Measurements from ENCODE around the gene KEL.

KEL gene

DNA sequence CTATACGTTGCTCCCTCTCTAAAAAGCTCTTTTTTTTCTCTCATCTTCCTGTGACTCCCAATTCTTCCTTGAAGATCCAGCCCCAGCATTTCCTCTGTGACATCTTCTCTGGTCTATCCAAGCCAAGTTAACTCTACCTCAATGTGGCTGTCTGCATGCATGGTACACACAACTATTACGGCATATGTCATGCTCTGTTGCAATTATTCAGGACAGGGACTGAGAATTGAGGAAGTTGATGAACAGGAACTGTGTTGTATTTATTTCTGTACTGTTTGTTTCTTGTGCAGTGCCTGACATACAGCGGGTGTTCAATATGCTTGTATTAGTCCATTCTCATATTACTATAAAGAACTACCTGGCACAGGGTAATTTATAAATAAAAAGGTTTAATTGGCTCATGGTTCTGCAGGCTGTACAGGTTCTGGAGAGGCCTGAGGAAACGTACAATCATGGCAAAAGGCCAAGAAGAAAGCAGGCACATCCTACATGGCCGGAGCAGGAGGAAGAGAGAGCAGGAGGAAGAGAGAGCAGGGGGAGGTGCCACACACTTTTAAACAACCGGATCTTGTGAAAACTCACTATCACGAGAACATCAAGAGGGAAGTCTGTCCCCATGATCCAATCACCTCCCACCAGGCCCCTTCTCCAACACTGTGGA lies 34.9 kb downstream of the KEL start:
- DNase-seq (ENCODE audit: low spot score) = no peak

DNA sequence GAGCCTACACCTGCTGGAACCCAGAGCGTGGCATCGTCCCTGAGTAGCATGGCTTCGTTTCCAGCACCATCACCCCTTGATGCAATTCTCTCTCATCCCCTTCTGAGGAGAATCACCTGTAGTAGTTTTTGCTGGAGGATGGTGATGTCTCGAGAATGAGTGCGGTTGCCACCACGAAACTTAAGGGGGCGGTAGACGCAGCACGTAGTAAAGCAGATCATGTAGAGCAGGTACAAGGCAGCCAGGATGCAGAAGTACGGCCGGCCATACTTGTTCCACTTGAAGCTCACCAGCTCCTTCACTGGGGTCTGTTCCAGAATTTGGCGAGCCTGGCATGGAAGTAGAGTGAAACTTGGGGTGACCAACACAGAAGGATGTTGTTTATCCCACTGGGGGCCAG lies 36.8 kb downstream of the KEL start:
- DNase-seq (ENCODE audit: low spot score) = no peak

DNA sequence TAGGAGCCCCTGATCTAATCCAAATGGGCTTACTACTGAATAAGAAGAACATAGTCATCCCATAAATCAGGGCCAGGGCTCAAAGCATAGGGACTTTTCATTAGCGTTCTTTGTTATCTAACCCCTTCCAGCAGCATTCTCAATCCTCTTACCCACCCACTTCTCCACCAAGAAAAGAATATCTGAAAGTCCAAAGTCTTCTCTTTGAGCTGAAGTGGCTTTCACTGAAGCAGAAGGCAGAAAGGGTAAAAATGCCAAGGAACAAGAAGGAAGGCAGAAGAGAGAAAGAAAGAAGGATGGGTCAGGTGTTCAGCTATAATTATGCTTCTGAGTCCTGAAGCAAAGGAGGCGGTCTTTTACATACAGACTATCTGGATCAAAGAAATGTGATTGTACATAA lies 38.8 kb downstream of the KEL start:
- no peak for DNase-seq (ENCODE audit: low spot score)

DNA sequence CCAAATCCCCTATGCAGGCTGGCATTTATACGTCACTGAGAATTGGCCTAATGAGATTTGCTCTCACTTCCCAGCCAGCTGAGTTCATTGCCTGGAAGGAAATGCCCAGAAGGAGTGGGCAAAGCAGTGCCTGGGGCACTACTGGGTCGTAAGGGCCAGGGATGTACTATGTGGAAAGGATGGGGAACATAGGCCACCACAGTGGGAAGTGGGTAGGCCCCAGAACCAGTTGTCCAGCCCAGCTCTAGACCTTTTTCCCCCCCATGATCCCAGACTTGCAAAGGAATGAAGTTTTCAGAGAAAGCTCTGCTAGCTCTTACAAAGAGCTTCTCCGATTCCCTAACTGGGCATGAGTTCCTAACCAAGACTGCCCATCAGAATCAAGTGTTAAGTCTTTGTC lies 42.5 kb downstream of the KEL start:
- DNase-seq (ENCODE audit: low spot score) = no peak

DNA sequence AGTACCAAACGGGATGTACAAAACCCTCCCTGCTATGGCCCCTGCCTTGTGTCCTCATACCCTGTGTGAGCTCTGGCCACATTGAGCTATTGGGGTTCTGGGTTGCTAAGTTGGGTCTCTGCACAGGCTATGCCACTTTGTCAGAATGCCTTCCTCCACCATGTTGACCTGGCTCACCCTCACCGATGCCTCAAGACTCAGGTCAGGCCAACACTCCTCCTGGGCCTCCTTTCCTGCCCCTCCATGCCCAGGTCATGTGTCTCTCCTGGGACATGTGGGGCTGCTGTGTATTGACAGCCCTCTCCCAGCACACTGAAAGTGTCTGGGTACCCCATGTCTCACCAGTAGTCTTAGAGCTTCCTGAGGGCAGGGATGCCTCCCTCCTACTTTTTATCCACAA lies 43.3 kb downstream of the KEL start:
- no peak for DNase-seq (ENCODE audit: low spot score)

DNA sequence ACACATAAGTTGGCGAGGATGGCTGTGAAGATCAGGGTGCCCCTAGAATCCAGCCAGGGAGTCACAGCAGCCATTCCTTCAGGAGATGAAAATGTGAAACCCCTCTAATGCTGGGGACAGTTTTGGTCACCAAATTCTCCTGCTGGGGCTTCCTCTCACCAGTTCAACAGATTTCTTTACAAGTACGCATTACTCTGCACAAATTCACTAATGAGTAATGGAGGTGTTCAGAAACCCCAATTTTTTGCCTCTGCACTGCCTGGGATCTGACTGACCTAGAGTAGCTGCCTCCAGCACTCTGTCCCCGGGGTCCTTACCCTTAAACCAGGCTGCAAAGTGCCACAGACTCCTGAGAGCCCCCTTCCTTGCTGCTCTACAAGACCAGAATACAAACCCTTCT lies 44.7 kb downstream of the KEL start:
- DNase-seq (ENCODE audit: low spot score) = no peak

DNA sequence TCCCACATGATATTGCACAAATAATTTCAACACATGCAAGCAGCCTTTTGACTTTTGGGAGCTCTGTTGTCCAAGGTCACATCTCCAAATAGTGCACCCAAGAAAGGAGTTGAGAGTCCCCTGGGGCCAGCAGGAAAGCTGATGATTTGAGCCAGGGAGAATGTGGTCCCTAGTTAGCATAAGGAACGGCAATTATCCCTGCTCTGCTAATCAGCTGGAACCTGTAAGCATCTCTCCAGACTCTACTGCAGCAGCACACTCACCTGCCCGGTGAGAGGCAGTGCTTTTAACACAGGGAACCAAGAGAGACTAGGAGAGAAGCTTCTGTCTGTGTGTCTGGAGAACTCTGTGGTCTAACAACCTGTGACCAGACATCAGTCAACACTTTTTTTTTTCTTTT lies 45.7 kb downstream of the KEL start:
- DNase-seq (ENCODE audit: low spot score) = no peak

DNA sequence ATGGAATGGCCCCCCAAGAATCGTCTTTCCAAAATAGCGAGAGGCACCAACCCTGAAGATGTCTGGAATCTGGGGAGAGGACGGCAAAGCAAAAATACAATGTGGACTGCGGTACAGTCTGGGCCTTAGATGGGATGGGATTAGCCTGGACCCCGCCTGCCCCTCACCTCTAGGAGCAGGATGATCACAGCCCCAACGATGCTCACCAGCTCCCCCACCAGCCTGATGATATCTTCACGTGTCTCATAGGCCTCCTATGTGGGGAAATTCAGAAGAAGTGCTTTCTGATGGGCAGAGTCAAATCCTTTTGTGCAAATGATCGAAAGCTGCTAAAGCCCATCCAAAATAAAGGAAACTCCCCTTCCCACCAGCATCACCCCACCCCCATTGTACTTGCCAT lies 46.8 kb downstream of the KEL start:
- no peak for DNase-seq (ENCODE audit: low spot score)

DNA sequence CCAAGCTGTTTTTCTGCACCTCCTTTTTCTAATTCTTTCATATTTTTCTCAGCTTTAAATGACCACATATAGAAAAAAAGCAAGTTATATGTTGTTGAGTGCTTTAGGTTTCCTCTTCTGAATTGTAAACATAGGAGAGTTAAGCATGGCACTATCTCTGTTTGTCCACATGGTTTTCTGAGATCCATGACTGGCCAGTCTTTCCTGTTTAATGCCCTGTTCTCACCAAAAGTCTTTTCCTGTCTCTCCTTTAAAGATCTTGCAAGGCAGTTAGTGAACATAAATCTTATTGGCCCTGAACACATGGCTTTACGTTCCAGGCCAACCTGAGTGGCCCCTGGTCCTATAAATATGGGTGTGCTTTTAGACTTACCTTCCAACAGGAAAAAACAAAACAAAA lies 48.0 kb downstream of the KEL start:
- DNase-seq (ENCODE audit: low spot score) = no peak

DNA sequence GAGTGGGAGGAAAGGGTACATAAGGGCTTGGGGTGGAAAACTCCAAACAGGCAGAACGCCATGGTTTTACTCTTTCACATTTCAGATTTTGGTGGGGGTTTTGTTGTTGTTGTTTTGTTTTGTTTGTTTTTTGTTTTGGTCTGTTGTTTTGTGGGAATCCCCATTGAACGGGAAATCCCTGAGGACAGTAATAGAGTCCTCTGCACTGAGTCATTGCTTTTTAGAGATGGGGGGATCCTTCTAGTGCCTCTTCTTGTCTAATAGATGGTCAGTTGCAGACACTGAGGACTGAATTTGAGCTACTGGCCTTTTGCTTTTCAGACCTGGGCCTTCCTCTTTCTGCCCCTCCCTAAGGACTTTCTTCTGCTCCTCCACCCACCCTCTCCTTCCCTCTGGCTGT lies 48.6 kb downstream of the KEL start:
- no peak for DNase-seq (ENCODE audit: low spot score)

DNA sequence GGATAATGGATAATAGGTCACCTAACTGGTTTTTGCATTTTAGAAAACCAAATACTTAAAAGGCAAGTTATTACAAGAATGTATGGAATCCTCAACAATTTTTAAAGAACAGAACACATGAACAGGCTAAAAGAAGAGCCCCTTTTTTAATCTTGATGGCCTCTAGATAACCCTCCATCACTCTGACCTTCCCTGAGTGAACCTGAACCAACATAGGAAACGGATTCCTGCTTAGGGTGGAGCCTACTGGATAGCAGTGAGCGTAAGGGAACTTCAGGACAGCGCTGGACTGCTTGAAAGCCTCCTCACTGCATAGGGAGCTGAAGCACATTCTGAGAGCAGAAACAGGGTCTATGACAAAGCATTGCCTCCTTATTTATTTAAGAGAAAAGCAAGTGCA lies 49.1 kb downstream of the KEL start:
- no peak for DNase-seq (ENCODE audit: low spot score)

DNA sequence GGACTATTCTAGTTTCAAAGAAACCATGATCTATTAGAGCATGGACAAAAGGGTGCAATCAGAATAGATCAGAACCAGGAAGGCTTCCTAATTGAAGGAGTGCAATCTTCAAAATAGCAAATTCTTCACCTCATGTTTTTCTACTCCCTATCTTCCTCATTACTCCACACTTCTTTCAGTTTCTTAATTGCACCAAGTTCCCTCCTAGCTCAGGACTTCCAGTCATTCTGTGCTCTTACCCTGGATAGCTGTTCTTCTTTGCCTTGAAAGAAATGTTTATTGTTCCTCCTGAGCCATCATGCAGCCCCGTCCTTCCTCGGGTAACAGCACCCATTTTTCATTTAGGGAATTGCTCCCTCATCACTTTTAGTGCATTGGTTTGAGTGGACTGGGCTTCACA lies 51.7 kb downstream of the KEL start:
- no peak for DNase-seq (ENCODE audit: low spot score)

DNA sequence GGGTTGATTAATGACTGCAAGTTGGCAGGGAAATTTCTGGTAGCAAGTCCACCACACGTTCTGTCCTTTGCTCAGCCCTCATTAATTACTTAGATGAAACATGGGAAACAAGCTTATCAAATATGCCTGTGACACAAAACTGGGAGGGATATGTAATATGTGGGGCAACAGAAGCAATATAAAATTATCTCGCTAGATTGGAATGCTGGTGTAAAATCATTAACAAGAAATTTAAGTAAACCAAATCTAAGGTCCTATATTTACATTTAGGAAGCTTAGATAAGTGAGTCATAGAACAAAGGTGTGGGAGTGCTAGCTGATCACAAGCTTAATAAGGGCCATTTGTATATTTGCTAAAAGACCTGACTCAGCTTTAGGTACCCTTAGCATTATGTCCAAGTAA lies 52.1 kb downstream of the KEL start:
- DNase-seq (ENCODE audit: low spot score) = no peak

DNA sequence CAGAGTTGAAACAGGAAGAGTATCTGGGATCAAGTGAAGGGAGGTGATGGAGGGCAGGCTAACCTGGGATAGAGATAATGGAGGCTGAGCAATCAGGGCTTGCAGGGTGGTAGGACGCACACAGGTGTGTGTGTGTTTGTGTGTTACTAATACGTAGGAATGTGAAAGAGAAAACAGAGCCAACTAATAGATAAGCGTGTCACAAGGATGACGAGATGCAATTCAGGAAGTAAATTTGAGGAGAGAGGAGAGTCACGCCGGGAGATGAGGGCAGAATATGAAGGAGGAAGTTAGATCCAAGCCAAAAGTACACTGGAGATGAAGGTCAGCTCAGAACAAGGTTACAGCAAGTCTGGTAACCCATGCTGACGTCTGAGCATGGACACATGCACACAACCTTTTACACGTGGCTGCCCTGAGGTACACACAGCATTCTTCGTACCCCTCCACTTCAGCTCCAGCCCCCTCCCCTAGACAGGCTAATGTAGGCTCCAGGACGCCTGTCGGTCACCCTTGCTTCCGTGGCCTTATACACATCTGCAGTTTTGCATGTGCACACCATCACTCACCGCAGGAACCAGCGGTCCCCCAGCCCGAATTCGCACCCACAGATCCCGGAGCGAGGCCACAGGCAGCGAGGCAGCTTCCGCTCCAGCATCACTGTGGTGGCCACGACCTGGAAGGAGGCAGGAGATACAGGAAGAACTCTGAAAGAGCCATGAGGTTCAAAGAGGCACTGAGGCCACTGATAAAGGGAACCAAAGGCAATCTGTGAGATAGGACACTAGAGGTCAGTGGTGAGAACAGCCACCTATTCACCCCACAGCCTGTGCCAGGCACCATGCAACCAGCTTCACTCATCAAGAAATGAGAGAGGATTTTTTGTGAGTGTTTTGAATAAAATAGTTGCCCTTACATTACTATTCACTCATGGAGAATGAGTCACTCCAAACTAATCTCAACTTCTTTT lies 53.0 kb downstream of the KEL start:
- DNase-seq (ENCODE audit: low spot score) = no peak

DNA sequence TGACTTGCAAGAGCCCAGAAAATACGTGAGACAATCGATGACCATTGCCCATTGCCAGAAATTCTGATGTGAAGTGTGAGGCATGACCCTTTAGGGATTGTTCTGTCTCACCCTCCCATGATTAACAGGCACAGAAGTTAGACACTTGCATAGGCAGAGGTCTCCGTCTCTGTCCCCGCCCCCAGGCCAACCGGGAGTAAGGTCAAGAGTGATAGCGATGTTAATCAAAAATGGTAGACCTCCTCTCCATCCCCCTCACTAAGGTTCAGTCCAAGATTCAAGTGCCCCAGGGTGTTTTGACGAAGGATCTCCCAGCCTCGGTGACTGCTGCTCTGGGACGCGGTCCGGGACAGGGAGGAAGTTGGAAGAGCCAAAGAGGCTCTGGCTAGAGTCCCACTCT lies 53.9 kb downstream of the KEL start:
- no peak for DNase-seq (ENCODE audit: low spot score)

DNA sequence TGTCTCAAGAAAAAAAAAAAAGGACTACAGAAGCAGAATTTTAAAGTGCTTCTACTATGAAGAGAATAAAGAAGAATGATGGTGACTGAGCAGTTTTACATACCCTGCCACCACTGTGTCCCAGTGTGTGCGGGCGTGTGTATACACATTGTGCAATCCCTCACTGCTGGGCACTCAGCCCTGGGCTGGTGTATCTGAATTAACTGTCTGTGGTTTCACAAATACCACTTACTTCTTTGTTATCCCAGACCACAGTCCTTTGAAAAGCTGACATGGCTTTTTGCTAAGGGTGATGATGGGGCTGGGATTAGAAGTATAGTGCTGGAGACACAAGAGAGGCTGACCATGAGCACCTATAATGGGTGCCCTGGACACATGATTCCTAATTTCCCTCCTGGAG lies 55.5 kb downstream of the KEL start:
- no peak for DNase-seq (ENCODE audit: low spot score)

DNA sequence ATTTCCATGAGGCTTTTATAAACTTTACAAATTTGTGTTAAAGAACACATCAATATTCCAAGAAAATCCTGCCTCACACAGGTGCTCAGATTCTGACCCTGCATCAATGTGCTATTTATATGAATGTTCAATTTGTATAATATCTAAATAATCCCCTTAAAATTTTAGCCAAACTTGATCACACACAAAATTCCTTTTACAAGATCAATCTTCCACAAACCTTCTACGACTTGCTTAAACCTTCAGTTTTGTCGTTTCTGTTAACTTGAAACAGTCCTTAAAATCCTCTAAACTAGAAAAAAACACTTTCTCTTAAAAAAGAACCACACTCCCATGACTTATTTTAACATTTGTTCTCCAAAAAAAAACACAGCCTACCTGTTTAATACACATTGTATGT lies 56.4 kb downstream of the KEL start:
- DNase-seq (ENCODE audit: low spot score) = no peak

DNA sequence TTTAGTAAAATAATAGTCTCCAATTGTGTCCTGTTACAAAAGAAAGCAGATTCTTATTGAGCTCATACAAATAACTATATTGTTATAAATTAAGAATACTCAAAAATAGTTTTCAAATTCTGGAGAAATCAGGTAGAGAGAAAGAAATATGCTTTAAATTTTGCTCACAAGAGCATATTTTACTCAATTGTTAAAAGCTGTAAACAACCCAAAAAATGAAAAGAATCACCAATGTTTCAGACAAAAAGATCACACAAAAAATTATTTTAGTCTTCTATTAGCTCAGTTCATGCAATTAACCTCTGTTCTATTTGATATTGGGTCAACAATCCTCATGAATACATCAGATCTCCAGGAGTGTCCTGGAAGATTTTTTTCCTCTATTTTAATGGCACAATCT lies 58.0 kb downstream of the KEL start:
- no peak for DNase-seq (ENCODE audit: low spot score)

DNA sequence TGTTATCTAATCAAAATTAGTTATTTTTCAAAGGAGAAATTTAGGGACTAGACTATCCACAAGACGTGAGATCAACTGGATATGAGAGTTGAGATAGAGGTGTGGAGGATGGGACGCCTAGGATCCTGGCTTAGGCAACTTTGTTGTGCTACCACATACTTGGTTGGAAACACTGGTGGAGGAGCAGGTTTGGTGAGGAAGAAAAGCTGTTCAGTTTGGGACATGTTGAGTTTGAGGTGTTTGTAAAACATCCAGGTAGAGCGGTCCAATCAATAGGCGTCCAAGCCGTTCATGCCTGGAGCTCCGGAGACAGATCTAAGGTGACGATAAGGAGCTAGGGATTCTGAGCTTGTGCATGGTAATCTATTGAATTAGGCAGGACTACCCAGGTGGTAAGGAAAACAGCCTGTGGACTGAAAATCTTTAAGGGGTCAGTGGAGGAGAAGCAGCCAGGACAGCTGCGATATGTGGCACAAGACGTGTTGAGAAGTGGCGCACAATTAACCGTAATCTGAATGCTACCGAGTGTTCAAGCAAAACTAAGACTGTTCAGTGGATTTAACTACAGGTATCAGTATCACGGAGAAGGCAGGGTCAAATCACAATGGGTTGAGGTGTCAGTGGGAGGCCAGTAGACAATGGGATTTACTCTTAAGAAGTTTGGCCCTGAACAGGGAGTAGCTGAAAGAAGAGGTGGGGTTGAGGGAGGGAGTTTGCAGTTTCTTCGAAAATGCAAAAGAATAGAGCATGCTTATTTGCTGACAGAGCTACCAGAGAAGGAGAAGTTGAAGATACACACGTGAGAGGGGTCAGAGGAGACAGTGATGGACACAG lies 60.5 kb downstream of the KEL start:
- DNase-seq (ENCODE audit: low spot score) = no peak

DNA sequence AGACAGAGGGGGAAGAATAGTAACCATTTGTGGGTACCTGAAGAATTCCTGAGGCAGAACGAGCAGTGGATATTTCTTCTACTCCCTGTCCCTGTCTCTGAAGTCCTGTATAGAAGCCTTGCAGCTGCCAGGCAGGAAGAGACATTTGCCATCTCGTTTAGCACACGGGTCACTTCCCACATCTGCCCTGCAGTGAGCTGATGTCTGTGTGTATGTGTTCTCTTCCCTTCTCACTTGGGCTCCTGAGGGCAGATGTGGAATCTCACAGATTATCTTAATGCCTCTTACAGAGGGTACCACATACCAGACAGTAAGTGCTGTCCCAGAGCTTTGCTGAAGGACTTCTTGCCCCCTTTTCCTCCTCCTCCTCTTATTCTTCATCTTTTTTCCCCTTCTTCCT lies 62.5 kb downstream of the KEL start:
- DNase-seq (ENCODE audit: low spot score) = no peak

DNA sequence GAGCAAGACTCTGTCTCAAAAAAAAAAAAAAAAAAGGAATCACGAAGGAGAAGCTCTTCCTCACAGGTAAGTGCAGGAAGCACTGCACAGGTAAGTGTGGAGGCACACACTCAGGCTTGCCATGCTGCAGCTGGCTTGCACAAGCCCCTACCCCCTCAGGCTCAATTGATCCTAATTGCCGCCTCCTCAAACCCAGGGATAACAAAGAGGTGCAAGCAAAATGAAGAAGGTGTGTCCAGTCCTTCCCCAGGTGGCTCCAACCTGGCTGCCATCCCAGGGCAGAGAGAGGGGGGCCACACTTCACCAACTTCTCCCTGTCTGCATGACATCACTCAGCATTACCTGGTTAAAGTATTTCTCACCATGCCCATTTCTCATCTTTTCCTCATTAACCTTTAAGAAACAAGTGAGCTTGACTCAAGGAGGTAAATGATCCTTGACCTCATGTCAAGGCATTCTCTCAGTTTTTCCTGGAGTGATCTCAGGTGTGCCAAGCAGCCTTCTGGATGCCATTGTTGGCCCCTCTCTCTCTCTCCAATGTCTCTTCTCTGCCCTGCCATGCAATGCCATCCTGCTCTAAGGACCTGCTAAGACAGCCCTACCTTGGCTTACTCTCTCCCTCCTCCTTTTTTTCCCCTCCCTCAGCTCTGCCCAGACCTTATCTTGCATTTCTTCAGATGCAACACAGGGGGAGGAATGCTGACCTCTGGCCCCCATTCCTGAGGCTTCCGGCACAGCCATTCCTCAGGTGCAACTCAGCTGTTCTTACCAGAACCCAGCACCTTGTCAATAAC lies 63.6 kb downstream of the KEL start:
- no peak for DNase-seq (ENCODE audit: low spot score)

DNA sequence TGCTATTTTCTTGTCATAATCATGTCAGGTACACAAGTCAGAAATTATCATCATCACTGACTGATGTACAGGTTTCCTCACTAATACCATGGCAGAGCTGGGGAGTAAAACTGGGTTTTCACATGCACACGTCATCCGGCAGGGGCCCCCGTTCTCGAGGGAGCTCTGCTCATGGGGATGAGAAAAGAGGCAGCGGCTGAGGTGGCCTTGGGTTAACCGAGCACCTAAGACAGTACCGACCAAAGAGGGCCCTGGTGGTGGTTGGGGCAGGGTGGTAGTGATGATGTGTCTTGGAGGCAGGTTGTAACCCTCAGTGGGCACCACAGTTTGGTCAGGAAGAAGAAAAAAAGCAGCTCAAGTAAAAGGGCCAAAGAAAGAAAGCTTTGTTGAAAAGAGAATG lies 64.5 kb downstream of the KEL start:
- DNase-seq (ENCODE audit: low spot score) = no peak
